ENCODE measurements around the gene CUL4B. TPM values are rescaled to one million over a fixed set of nuclear protein-coding genes. Genes with fewer than 3 reads are reported as not detected.

CUL4B gene
- total RNA-seq, 4 donors from 2014 or later, result 18.6 to 47.2 (median 28.4) TPM

DNA sequence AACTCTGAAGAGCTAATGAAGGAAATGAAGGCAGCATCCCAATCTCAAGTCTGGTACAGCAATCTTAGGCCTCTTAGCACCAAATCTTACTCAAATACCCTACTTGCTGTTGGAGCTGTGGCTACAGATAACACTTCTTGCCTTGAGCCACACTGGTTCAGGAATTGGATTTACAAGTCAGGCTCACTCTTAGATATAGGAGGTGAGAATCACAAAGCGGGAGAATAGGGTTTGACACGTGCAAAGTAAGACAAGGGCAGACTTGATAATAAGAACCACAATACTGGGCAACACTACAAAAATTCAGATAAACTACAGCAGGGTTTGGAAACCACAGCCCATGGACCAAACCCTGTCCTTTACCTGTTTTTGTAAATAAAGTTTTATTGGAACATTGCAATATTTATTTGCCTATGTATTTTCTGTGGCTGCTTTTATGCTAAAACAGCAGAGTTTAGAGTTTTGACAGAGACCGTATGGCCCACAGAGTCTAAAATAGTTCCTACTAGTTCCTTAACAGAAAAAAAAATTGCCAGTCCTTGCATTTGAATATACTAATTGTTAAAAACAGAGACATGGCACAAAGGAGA lies 9.3 kb upstream of the CUL4B start:
- H3K4me1 ChIP-seq, result no peaks in the 10 kb centered on the region
- 87% methylated on average over 3 of the region's 3 CpGs for WGBS
- H3K27me3 ChIP-seq, result no peaks in the 10 kb centered on the region

DNA sequence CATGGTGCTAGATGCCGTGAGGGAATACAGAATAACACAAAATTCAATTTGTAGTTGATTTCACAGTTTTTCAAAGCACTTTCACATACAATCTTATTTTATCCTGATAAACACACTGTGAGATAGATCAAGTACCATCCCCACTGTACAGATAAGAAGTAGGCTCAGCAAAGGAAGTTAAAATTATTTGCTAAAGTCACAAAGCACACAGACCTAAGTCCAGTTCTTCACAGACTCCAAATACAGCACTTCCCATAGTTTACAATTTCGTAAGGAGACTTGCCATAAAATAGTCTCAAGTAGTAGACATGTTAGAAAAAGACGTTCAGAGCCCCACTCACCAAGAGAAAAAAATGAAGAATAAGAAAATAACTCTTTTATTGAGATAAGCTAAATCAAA lies 7.8 kb upstream of the CUL4B start:
- Histone ChIP-seq H3K4me1 (no peaks in the 10 kb centered on the region), H3K27me3 (no peaks in the 10 kb centered on the region), H3K36me3 (no peaks in the 10 kb centered on the region), H3K4me3 (no peak overlapping the region), H3K9me3 (no peaks in the 10 kb centered on the region), H3K27ac (no peak overlapping the region)
- WGBS, result 65% methylated on average over 3 of the region's 3 CpGs
- no peak for TF ChIP-seq EP300 (IDR thresholded peaks at IDR 0.05)
- TF ChIP-seq POLR2A (IDR thresholded peaks at IDR 0.05), result no peak
- TF ChIP-seq POLR2AphosphoS5 (IDR thresholded peaks at IDR 0.05), result no peak
- TF ChIP-seq, protein P1, sequence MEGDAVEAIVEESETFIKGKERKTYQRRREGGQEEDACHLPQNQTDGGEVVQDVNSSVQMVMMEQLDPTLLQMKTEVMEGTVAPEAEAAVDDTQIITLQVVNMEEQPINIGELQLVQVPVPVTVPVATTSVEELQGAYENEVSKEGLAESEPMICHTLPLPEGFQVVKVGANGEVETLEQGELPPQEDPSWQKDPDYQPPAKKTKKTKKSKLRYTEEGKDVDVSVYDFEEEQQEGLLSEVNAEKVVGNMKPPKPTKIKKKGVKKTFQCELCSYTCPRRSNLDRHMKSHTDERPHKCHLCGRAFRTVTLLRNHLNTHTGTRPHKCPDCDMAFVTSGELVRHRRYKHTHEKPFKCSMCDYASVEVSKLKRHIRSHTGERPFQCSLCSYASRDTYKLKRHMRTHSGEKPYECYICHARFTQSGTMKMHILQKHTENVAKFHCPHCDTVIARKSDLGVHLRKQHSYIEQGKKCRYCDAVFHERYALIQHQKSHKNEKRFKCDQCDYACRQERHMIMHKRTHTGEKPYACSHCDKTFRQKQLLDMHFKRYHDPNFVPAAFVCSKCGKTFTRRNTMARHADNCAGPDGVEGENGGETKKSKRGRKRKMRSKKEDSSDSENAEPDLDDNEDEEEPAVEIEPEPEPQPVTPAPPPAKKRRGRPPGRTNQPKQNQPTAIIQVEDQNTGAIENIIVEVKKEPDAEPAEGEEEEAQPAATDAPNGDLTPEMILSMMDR (IDR thresholded peaks at IDR 0.05), result no peak
- no peak for DNase-seq (ENCODE audit: low spot score in 2 of 2)

More for the DNA sequence above, 9.3 kb upstream of the CUL4B start:
- Histone ChIP-seq H3K4me3 (no peak overlapping the region), H3K36me3 (no peaks in the 10 kb centered on the region), H3K27ac (no peak overlapping the region), H3K9me3 (no peaks in the 10 kb centered on the region)
- no peak for TF ChIP-seq POLR2A (IDR thresholded peaks at IDR 0.05)
- no peak for TF ChIP-seq EP300 (IDR thresholded peaks at IDR 0.05)
- TF ChIP-seq, protein P1 (IDR thresholded peaks at IDR 0.05), result no peak
- no peak for TF ChIP-seq POLR2AphosphoS5 (IDR thresholded peaks at IDR 0.05)
- no peak for DNase-seq (ENCODE audit: low spot score in 2 of 2)

DNA sequence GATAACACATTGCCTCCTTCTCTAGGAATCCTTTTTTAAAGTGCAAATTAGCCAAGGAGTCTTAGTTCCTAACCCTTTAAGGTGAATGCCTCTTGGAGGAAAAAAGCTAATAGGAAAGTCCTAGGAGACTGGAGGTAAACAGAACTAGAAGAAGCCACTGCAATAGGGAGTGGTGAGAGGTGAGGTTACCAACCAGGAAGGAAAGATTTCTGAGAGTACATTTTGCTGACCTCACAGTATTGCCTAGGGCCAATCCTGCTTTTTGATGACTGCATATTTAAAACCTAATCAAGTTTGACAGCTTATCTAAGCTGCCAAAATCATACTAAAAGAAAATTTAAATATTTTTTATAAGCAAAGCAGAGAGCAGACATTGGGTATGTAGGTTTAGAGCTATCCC lies 7.3 kb upstream of the CUL4B start:
- no peaks in the 10 kb centered on the region for H3K27me3 ChIP-seq
- no peak for DNase-seq (ENCODE audit: low spot score in 2 of 2)
- H3K27ac ChIP-seq, result no peak overlapping the region
- H3K9me3 ChIP-seq, result no peaks in the 10 kb centered on the region
- TF ChIP-seq, protein P1 (IDR thresholded peaks at IDR 0.05), result no peak
- TF ChIP-seq POLR2A (IDR thresholded peaks at IDR 0.05), result no peak
- TF ChIP-seq POLR2AphosphoS5 (IDR thresholded peaks at IDR 0.05), result no peak
- no peak for TF ChIP-seq EP300 (IDR thresholded peaks at IDR 0.05)
- H3K4me3 ChIP-seq, result no peak overlapping the region
- H3K36me3 ChIP-seq, result no peaks in the 10 kb centered on the region
- H3K4me1 ChIP-seq, result no peaks in the 10 kb centered on the region

GRCh38 chrX:120566817-120567216 lies 6.1 kb upstream of the CUL4B start:
- H3K27ac ChIP-seq, result no peak overlapping the region
- WGBS, result 75% methylated on average over 3 of the region's 3 CpGs
- TF ChIP-seq, protein P1 (IDR thresholded peaks at IDR 0.05), result no peak
- TF ChIP-seq EP300 (IDR thresholded peaks at IDR 0.05), result no peak

GRCh38 chrX:120564925-120565324 lies 4.2 kb upstream of the CUL4B start:
- WGBS, result 47% methylated on average over 1 of the region's 1 CpG
- TF ChIP-seq, protein P1 (IDR thresholded peaks at IDR 0.05), result no peak
- no peak for TF ChIP-seq POLR2A (IDR thresholded peaks at IDR 0.05)
- peaks cover 11% of the 10 kb centered on the region for H3K4me1 ChIP-seq
- no peaks in the 10 kb centered on the region for H3K9me3 ChIP-seq
- H3K27me3 ChIP-seq, result no peaks in the 10 kb centered on the region
- H3K4me3 ChIP-seq, result no peak overlapping the region
- H3K27ac ChIP-seq, result no peak overlapping the region
- DNase-seq (ENCODE audit: low spot score in 2 of 2), result no peak
- no peaks in the 10 kb centered on the region for H3K36me3 ChIP-seq

More at GRCh38 chrX:120566817-120567216, 6.1 kb upstream of the CUL4B start:
- Histone ChIP-seq H3K4me3 (no peak overlapping the region), H3K36me3 (no peaks in the 10 kb centered on the region), H3K27me3 (no peaks in the 10 kb centered on the region), H3K4me1 (peaks cover 10% of the 10 kb centered on the region), H3K9me3 (no peaks in the 10 kb centered on the region)
- no peak for DNase-seq (ENCODE audit: low spot score in 2 of 2)
